ENCODE measurements around the gene APLN. TPM values are rescaled to one million over a fixed set of nuclear protein-coding genes. Genes with fewer than 3 reads are reported as not detected.

APLN gene
- total RNA-seq, 4 donors from 2014 or later, result 0.19 to 0.44 TPM; not detected in 2

DNA sequence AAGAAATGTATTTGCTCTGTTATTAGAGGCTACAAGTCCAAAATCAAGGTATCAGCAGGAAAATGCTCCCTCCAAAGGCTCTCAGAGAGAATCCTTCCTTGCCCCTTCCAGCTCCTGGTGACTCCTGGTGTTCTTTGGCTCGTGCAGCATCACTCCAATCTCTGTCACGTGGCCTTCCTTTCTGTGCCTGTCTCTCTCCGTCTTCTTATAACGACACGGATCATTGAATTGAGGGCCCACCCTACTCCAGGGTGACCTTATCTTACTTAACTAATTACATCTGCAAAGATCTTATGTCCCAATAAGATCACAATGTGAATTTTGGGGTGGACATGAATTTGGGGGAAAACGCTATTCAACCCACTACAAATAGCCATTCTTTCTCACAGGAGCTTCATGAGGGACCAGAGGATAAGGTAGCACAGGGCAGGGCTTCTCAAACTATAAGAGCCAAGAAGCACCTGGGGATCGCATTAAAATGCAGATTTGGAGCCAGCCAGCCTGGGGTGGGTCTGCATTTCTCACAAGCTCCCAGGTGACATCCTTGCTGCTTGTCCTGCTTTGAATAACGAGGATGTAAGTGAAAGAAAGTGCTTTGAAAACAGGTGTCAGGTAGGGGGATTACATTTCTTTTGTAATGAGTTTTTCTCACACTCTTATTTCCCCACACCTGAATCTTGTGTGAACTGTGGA lies 41.9 kb upstream of the APLN start:
- no peak for TF ChIP-seq CTCF (IDR thresholded peaks at IDR 0.05; ENCODE audit: low read depth)

DNA sequence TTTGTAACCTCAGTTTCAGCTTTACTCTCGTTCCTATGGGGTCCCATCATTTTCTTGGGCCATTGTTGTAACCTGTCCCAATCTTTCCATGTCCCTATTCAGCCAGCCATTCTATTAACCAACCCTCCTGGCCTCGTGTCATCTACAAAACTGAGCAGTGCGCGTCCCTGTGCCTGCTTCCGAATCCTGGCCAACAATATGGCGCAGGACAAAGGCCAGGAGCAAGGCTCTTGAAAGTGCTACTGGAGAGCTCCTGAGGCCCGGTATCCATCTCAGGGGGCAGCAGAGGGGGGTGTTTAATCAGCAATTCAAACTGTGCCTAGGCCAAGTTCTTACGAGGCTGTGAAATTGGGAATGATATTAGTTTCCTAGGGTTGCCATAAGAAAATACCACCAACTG lies 41.2 kb upstream of the APLN start:
- TF ChIP-seq CTCF (IDR thresholded peaks at IDR 0.05; ENCODE audit: low read depth), result no peak

DNA sequence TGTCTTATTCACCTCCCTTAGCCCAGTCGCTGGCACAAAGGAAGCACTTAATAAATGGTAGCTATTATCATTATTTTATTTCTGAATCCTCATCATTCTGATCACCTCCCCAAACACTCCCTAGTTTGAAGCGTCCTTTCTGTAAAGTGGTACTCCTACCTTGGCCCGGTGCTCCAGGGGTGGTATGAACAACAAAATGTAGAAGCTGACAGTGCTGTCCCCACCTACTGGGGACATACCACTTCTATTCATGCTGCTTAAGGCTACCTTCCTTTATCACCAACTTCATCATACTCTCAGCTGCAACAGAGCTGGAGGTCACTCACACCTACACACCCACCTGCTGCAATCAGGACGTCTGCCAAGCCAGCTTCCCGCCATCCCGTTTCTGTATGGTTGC lies 40.8 kb upstream of the APLN start:
- no peak for TF ChIP-seq CTCF (IDR thresholded peaks at IDR 0.05; ENCODE audit: low read depth)

DNA sequence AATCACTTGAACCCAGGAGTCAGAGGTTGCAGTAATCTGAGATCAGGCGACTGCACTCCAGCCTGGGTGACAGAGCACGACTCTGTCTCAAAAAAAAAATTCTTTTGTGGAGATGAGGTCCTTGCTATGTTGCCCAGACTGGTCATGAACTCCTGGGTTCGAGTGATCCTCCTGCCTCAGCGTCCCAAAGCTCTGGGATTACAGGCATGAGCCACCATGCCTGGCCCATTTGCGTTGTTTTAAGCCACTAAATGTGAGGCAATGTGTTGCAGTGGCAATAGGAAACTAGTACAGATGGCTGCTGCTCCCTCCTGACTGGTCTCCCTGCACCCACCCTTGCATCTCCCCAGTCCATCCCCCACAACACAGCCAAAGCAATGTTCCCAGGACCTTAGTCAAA lies 40.0 kb upstream of the APLN start:
- TF ChIP-seq CTCF (IDR thresholded peaks at IDR 0.05; ENCODE audit: low read depth), result no peak

GRCh38 chrX:129693354-129693753 lies 38.6 kb upstream of the APLN start:
- TF ChIP-seq CTCF (IDR thresholded peaks at IDR 0.05; ENCODE audit: low read depth), result no peak

DNA sequence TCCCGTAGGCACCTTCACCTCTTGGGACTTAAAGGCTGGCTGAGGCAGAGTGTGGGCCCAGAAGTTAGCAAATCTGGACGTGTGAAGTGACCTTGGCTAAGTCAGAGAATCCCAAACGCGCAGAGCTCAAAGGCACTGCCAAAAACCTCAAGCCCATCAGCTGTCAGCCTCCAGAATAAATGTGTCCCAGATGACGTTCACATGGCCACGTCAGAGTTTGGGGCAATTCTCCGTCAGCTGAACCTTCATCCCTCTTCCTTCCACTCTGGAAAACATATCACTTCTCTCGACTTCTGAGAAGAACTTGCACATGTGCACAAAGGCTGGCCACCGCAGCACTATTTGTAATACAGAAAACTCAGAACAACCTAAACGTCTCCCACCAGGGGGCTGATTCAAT lies 35.7 kb upstream of the APLN start:
- no peak for TF ChIP-seq CTCF (IDR thresholded peaks at IDR 0.05; ENCODE audit: low read depth)

DNA sequence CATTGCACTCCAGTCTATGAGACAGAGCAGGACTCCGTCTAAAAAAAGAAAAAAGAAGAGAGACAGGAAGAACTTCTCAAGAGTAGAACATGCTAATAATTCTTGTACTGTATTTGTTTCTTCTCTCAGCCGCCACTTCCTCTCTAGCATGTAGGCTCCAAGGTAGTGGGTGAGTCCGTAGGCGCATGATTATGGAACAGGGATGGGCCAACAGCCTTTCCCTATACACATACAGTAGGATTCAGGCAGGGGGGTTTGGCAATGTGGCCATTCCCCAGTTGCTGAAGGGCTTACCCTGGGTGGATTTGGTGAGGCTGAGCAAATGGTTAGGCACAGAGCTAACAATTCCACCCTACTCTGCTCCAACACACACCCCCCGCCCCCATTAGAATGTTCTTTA lies 35.0 kb upstream of the APLN start:
- TF ChIP-seq CTCF (IDR thresholded peaks at IDR 0.05; ENCODE audit: low read depth), result no peak
